GM12891 (cell line): ENCODE measurements around the gene LRMDA.

Source experiments
- DNase-seq: peaks from one replicate; pipeline ENCODE4 v3.0.0; 2011; ENCODE audit warnings: low spot score; ENCODE audit not compliant: insufficient read length
- FAIRE-seq: peaks from 2 replicates; lab custom pipeline; 2011; peaks lifted over from hg19 to GRCh38; lab: Jason Lieb, UNC
- PAX5 ChIP-seq: IDR thresholded peaks from 2 replicates; pipeline ENCODE4 v1.6.1; 2011; ENCODE audit warnings: low read length, moderate library complexity, mild to moderate bottlenecking; ENCODE audit not compliant: insufficient read depth, severe bottlenecking
- POLR2A ChIP-seq: IDR thresholded peaks from 2 replicates; pipeline ENCODE4 v1.6.1; 2011; ENCODE audit warnings: low read depth, low read length, control low read depth
- POLR2AphosphoS5 ChIP-seq: IDR thresholded peaks from 2 replicates; pipeline ENCODE4 v1.6.1; 2011; ENCODE audit warnings: low read depth, low read length, control low read depth
- POU2F2 ChIP-seq: IDR thresholded peaks from 2 replicates; pipeline ENCODE4 v1.6.1; 2011; ENCODE audit warnings: low read depth, mild to moderate bottlenecking, control low read depth, low read length, moderate library complexity
- SPI1 ChIP-seq: IDR thresholded peaks from 2 replicates; pipeline ENCODE4 v1.6.1; 2011; ENCODE audit warnings: low read depth, low read length, control low read depth
- TAF1 ChIP-seq: IDR thresholded peaks from 2 replicates; pipeline ENCODE4 v1.6.1; 2011; ENCODE audit warnings: low read depth, low read length, control low read depth

The LRMDA gene

DNA sequence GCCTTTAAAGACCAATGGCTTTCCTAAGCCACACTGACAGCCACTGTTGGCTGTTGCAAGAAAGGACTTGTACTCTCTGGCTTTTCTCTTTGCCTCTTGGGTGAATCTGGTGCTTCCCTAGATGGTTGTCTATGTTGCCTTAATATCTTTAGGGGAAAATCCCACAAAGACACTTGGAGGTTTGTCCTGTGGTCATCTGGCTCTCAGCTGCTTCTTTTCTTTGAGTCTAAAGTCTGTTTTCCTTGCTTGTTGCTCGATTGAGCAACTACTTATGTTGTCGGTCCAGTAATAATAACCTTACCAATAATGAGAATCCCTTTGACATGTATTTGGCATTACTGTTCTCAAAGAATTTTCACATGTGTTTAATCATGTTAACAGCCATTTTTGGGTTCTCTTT lies 537.6 kb downstream of the LRMDA start:
- TF ChIP-seq POU2F2 (no peak), SPI1 (no peak), TAF1 (no peak), POLR2AphosphoS5 (no peak), POLR2A (no peak), PAX5 (no peak)
- DNase-seq (no peak), FAIRE-seq (no peak)

- FAIRE-seq (no peak), DNase-seq (no peak)
- TF ChIP-seq POLR2A (no peak), POLR2AphosphoS5 (no peak), SPI1 (no peak)
Observed at GRCh38 chr10:75971402-75972211, 540.2 kb downstream of the LRMDA start.

DNA sequence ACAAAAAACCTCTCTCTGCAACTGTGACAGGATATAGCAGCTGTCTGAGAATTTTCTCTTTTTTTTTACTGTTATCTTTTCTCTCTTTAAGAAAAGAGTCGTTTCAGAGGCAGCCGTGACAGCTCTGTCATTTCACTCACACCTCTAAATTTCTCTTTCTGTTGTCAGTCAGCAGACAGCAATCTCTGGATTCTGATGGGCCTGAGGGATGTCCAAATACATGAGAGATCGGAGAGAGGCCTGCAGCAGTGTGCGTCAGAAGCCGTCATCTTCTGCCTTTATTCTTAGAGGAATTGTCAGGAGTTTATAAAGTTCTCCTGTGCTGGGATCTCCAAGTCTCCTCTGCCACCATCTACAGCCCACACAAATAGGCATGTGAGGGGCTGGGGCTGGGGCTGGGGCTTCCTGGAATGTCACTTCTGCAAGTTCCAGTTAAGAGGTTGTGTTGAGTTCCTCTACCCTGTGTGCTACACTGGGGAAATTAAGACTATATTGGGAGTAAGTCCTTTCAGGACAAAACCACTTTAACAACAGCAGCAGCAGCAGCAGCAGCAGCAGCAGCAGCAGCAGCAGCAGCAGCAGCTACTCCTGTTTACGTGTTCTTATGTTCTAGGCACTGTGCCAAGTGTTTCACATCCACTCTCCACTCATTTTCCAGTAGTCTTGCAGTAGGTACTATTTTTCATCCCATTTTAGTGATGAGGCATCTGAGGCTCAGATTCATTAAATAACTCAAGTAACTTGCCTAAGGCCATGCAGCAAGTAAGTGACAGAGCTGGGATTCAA lies 541.3 kb downstream of the LRMDA start:
- TF ChIP-seq POLR2A (no peak), PAX5 (no peak), SPI1 (no peak)
- DNase-seq (no peak), FAIRE-seq (no peak)

DNA sequence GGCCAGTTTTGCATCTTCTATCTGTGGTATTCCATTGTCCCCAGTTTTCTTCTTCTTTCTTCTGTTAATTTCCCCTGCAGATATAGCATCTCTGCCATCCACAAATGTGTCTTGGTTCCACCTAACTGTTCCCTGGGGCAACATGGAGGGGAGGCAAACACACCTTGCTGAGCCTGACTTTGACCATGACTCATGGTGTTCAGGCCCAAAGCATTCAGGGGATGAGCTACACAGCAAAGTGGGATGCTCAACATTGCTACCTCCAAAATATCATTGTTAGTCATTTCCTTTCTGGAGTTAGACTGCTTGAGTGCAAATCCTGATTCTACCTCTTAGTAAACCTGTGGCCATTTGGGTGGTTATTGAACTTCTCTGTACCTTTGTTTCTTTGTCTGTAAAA lies 542.7 kb downstream of the LRMDA start:
- DNase-seq = no peak
- no peak for FAIRE-seq
- no peak for TF ChIP-seq SPI1
- TF ChIP-seq TAF1 = no peak

DNA sequence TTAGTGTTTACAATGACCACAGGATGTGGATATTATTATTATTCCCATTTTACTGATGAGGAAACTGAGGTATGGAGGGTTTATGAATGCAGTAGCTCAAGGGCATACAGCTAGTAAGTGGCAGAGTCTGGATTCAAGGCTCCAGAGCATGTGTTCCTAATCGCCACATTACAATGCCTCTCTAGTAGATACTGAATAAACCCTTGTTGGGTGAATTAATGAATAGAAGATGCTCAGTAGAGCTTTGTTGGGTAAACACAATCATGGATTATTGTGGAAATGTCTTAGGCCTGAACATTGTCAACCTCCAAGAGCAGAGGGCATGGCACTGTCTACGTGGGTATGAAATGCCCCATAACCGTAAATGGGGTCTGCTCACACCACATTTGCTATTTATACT lies 545.3 kb downstream of the LRMDA start:
- FAIRE-seq = no peak
- TF ChIP-seq POLR2AphosphoS5 = no peak
- no peak for TF ChIP-seq PAX5
- no peak for TF ChIP-seq POLR2A
- TF ChIP-seq SPI1 = no peak
- no peak for TF ChIP-seq POU2F2
- TF ChIP-seq TAF1 = no peak
- no peak for DNase-seq

DNA sequence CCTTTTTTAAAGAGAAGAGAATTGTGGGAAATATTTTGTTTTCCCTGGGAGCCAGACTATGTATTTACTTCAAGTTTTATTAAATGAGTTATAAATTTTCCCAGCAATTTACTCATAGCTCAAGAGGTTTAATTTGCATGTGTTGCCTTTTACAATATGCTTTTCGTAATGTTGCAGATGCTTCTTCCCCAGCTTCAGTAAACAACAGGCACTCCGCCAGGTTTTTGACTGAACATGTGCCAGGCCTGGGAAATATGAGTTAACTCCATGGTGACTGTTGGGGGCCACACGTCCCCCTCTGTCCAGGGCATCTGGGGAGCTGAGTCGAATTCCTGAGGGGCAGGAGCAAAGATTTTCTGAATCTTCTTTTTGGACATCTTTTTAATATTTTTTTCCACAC lies 545.7 kb downstream of the LRMDA start:
- FAIRE-seq (no peak), DNase-seq (no peak)
- TF ChIP-seq POLR2A (no peak), PAX5 (no peak), TAF1 (no peak), POLR2AphosphoS5 (no peak), SPI1 (no peak), POU2F2 (no peak)

GRCh38 chr10:75978213-75978612 lies 546.8 kb downstream of the LRMDA start:
- TF ChIP-seq PAX5 (no peak), SPI1 (no peak), POLR2AphosphoS5 (no peak), POU2F2 (no peak), TAF1 (no peak), POLR2A (no peak)
- FAIRE-seq (no peak), DNase-seq (no peak)

- TF ChIP-seq SPI1 (no peak), POLR2A (no peak), PAX5 (no peak), POLR2AphosphoS5 (no peak), TAF1 (no peak), POU2F2 (no peak)
- DNase-seq (no peak), FAIRE-seq (no peak)
Observed at GRCh38 chr10:75980419-75981002, 549.1 kb downstream of the LRMDA start.

GRCh38 chr10:75982611-75983369 lies 551.4 kb downstream of the LRMDA start:
- DNase-seq = no peak
- TF ChIP-seq SPI1 (no peak), PAX5 (no peak), POU2F2 (no peak), POLR2A (no peak), POLR2AphosphoS5 (no peak), TAF1 (no peak)
- FAIRE-seq = no peak

DNA sequence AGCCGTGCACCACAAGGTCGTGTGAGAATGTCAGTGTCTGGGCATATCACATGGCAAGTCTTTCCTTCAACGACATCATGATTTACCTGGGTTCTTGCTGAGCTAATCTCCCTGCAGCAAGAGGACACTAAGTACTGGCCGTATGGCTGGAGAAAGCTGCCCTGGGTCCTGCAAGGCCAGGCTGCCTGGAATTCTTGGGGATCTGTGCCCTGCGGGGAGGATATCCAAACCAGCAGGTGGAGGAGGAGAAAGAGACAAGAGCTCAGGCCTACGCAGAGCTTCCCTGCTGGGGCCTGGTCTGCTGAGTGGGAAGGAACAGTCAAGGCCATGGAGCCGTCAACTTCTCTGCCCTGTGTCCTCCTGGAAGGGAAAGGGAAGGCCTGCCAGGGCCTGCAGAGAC lies 552.6 kb downstream of the LRMDA start:
- TF ChIP-seq POLR2AphosphoS5 (no peak), SPI1 (no peak), PAX5 (no peak), TAF1 (no peak), POU2F2 (no peak), POLR2A (no peak)
- DNase-seq = no peak
- FAIRE-seq = no peak
